HG03066 (cell line): ENCODE measurements around the gene CDH12.
"Not testable (repeated sequence)": the region's sequence is repeated elsewhere in the genome, so short reads cannot be mapped to it uniquely, and the experiment has no call there.

Experiments used
- ATAC-seq: cut with Tn5 transposase; IDR thresholded peaks from one replicate; pipeline ENCODE4 v1.9.1; 2021; ENCODE audit warnings: low read depth; ENCODE audit not compliant: unreplicated experiment

CDH12 gene

GRCh38 chr5:22329683-22330082 lies 523.5 kb downstream of the CDH12 start:
- ATAC-seq = no peak

GRCh38 chr5:22319798-22320197 lies 533.3 kb downstream of the CDH12 start:
- ATAC-seq = no peak

- ATAC-seq = no peak
Measured at GRCh38 chr5:22316294-22316693, 536.9 kb downstream of the CDH12 start.

GRCh38 chr5:22315052-22315451 lies 538.1 kb downstream of the CDH12 start:
- not testable (repeated sequence) for ATAC-seq

- no peak for ATAC-seq
Measured at GRCh38 chr5:22314548-22314947, 538.6 kb downstream of the CDH12 start.

- ATAC-seq = no peak
Measured at GRCh38 chr5:22306011-22306410, 547.1 kb downstream of the CDH12 start.

GRCh38 chr5:22295832-22296231 lies 557.3 kb downstream of the CDH12 start:
- no peak for ATAC-seq

GRCh38 chr5:22293147-22293546 lies 560.0 kb downstream of the CDH12 start:
- ATAC-seq = no peak

GRCh38 chr5:22278164-22278563 lies 575.0 kb downstream of the CDH12 start:
- ATAC-seq = no peak

- ATAC-seq = no peak
Measured at GRCh38 chr5:22277006-22277405, 576.1 kb downstream of the CDH12 start.

GRCh38 chr5:22265855-22266254 lies 587.3 kb downstream of the CDH12 start:
- not testable (repeated sequence) for ATAC-seq

- ATAC-seq = no peak
Measured at GRCh38 chr5:22258139-22258538, 595.0 kb downstream of the CDH12 start.

- no peak for ATAC-seq
Measured at GRCh38 chr5:22250528-22250927, 602.6 kb downstream of the CDH12 start.

GRCh38 chr5:22249209-22249729 lies 603.9 kb downstream of the CDH12 start:
- no peak for ATAC-seq

- ATAC-seq = no peak
Measured at GRCh38 chr5:22245770-22246169, 607.4 kb downstream of the CDH12 start.

GRCh38 chr5:22242532-22242931 lies 610.6 kb downstream of the CDH12 start:
- ATAC-seq = no peak

- no peak for ATAC-seq
Measured at GRCh38 chr5:22238047-22238446, 615.1 kb downstream of the CDH12 start.

- ATAC-seq = no peak
Measured at GRCh38 chr5:22226423-22226822, 626.7 kb downstream of the CDH12 start.

- ATAC-seq = no peak
Measured at GRCh38 chr5:22223079-22223478, 630.1 kb downstream of the CDH12 start.

- ATAC-seq = not testable (repeated sequence)
Measured at GRCh38 chr5:22213703-22214495, 639.2 kb downstream of the CDH12 start.

GRCh38 chr5:22212254-22212991 lies 640.7 kb downstream of the CDH12 start:
- not testable (repeated sequence) for ATAC-seq

GRCh38 chr5:22208463-22208862 lies 644.7 kb downstream of the CDH12 start:
- ATAC-seq = not testable (repeated sequence)
